ENCODE data around the gene PAX8. TPM values are rescaled to one million over a fixed set of nuclear protein-coding genes. Genes with fewer than 3 reads are reported as not detected.

Gene PAX8
- total RNA-seq, 1 donor from 2014 or later: 2.1 TPM

DNA sequence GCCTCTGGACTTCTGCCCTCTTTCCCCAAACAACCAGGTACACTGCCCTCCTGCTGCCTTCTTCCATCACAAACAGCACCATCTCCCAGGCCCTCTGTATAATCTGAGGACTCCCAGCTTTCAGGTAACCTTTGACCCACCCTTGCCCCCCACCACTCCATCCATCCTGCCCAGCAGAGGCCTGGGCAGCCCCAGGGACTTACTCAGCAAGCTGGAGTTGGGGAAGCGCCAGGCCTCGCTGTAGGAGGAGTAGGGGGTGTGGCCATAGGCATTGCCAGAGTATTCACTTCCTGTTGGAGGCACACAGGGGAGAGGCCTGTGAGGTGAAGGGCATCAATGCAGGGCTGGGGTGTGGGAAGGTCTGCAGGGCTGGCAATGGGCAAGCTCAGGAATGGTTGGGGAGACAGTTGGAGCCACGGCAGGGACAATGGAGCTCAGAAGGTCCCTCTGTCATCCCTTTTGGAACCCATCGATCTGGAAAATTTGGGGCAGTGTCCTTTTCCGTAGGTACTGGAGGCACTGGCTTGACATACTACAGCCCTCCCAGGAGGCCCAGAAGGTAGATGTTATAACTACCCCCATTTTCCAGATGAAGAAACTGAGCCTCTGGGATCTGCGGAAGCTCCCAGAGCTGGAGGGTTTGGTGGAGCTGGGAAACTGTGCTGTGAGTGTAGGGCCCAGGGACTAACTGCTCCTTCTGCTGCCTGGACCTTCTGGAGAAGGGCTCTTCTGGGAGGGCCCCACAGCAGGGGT, 58.7 kb downstream of the PAX8 start:
- H3K4me3 Mint-ChIP-seq (ENCODE audit: unreplicated experiment): no peak overlapping the region
- peaks cover 25% of the 10 kb centered on the region for H3K4me1 Mint-ChIP-seq (ENCODE audit: unreplicated experiment)
- no peaks in the 10 kb centered on the region for H3K36me3 Mint-ChIP-seq (ENCODE audit: low read depth, unreplicated experiment)

DNA sequence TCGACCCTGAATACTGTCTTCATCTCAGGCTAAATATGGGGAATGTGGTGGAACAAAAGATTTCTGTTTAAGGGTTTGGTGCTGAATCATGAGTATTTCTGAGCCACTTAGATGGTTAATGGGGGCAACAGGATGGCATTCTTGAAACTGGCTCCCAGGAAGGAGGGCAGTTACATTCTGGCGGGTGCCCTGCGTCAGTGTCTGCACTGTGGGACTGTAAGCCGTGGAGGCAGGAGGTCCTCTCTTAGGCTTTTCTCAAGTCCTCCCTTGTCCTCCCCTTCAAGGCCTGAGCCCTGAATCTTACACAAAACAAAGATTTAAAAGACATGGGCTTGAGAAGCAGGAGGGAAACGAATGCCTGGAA, 59.2 kb downstream of the PAX8 start:
- DNase-seq (ENCODE audit: low spot score): no peak
- H3K27ac Mint-ChIP-seq (ENCODE audit: unreplicated experiment): peak overlapping the region; percentile 55
- H3K4me1 Mint-ChIP-seq (ENCODE audit: unreplicated experiment): peaks cover 25% of the 10 kb centered on the region
- H3K4me3 Mint-ChIP-seq (ENCODE audit: unreplicated experiment): no peak overlapping the region
- TF ChIP-seq, protein P1, sequence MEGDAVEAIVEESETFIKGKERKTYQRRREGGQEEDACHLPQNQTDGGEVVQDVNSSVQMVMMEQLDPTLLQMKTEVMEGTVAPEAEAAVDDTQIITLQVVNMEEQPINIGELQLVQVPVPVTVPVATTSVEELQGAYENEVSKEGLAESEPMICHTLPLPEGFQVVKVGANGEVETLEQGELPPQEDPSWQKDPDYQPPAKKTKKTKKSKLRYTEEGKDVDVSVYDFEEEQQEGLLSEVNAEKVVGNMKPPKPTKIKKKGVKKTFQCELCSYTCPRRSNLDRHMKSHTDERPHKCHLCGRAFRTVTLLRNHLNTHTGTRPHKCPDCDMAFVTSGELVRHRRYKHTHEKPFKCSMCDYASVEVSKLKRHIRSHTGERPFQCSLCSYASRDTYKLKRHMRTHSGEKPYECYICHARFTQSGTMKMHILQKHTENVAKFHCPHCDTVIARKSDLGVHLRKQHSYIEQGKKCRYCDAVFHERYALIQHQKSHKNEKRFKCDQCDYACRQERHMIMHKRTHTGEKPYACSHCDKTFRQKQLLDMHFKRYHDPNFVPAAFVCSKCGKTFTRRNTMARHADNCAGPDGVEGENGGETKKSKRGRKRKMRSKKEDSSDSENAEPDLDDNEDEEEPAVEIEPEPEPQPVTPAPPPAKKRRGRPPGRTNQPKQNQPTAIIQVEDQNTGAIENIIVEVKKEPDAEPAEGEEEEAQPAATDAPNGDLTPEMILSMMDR (IDR thresholded peaks at IDR 0.05; ENCODE audit: unreplicated experiment): no peak
- H3K27me3 Mint-ChIP-seq (ENCODE audit: unreplicated experiment): peaks cover 9% of the 10 kb centered on the region
- H3K9me3 Mint-ChIP-seq (ENCODE audit: unreplicated experiment): no peaks in the 10 kb centered on the region
- no peaks in the 10 kb centered on the region for H3K36me3 Mint-ChIP-seq (ENCODE audit: low read depth, unreplicated experiment)

More for the DNA sequence above, 58.7 kb downstream of the PAX8 start:
- TF ChIP-seq, protein P1 (IDR thresholded peaks at IDR 0.05; ENCODE audit: unreplicated experiment): no peak
- H3K27ac Mint-ChIP-seq (ENCODE audit: unreplicated experiment): no peak overlapping the region
- peaks cover 9% of the 10 kb centered on the region for H3K27me3 Mint-ChIP-seq (ENCODE audit: unreplicated experiment)
- no peak for DNase-seq (ENCODE audit: low spot score)
- no peaks in the 10 kb centered on the region for H3K9me3 Mint-ChIP-seq (ENCODE audit: unreplicated experiment)

DNA sequence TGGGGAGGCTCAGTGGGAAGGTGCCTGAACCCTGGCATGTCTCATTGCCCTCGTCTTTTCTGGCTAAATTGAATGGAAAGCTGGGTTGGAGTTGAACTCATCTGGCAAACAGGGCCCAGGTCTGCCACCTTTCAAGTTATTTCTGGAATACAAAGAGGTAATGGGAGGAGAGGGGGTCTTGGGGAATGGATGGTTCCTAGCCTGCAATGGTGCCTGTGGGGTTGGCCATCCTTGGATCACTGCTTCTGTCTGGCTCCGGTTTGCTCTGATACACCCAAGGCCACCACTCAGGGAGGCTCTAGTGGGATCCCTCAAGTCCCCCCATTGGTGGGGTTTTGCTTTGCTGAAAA, 59.7 kb downstream of the PAX8 start:
- Mint-ChIP-seq H3K27me3 (ENCODE audit: unreplicated experiment) (peaks cover 9% of the 10 kb centered on the region), H3K9me3 (ENCODE audit: unreplicated experiment) (no peaks in the 10 kb centered on the region), H3K36me3 (ENCODE audit: low read depth, unreplicated experiment) (no peaks in the 10 kb centered on the region), H3K27ac (ENCODE audit: unreplicated experiment) (no peak overlapping the region), H3K4me1 (ENCODE audit: unreplicated experiment) (peaks cover 25% of the 10 kb centered on the region), H3K4me3 (ENCODE audit: unreplicated experiment) (no peak overlapping the region)
- TF ChIP-seq, protein P1 (IDR thresholded peaks at IDR 0.05; ENCODE audit: unreplicated experiment): no peak
- DNase-seq (ENCODE audit: low spot score): no peak

DNA sequence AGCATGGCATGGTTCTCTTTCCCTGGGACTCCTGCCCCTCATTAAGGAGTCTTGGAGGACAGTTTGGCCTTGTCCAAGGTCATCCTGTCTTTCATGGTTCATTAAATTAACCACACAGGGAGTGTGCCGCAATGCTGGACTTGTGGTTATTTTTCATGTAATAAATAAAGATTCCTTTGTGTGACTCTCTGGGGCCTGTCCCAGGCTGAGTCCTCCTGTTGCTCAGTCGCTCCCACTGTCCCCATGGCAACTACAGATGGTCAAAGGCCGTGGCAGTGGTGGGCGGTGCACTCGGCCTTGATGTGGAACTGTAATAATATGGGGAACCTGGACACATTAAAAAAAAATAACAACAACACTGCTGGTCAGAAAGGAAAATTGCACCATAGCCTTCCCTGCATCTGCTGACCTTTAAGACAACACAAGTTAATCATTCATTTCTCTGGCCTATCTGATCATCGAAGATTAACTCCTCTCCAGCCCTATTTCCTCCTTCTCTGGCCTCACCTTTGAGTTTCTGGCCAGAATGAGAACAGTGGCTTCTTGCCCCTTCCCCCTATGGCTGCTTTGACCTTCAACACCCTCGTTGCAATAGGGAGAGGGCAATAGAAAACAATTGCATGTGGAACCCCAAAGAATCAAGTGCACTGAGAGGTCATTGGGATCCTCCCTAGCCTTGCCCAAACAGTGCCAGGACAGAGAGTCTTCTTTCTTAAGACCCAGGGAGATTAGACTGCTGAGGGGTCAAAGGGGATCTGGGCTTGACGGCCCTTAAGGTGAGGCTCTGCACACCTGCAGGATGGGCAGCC, 60.2 kb downstream of the PAX8 start:
- H3K27me3 Mint-ChIP-seq (ENCODE audit: unreplicated experiment): peaks cover 11% of the 10 kb centered on the region
- DNase-seq (ENCODE audit: low spot score): no peak
- peak overlapping the region; percentile 24 for H3K27ac Mint-ChIP-seq (ENCODE audit: unreplicated experiment)
- H3K4me1 Mint-ChIP-seq (ENCODE audit: unreplicated experiment): peaks cover 25% of the 10 kb centered on the region
- H3K36me3 Mint-ChIP-seq (ENCODE audit: low read depth, unreplicated experiment): no peaks in the 10 kb centered on the region
- TF ChIP-seq, protein P1 (IDR thresholded peaks at IDR 0.05; ENCODE audit: unreplicated experiment): no peak
- H3K4me3 Mint-ChIP-seq (ENCODE audit: unreplicated experiment): peak overlapping the region; percentile 31
- no peaks in the 10 kb centered on the region for H3K9me3 Mint-ChIP-seq (ENCODE audit: unreplicated experiment)

Measured in endothelial cell (in vitro differentiated cells).